ENCODE data around the gene PSMG3.

Gene PSMG3

GRCh38 chr7:1569833-1570632 lies at the start of gene PSMG3:
PSMG3 (minus strand) TSS chr7:1570032; CDS start chr7:1569339, 693 bp downstream.
- DNase-seq, result peak; percentile 98

GRCh38 chr7:1618475-1618874 lies 48.6 kb upstream of the PSMG3 start:
- no peak for DNase-seq

- DNase-seq, result no peak
Measured at GRCh38 chr7:1617957-1618356, 48.1 kb upstream of the PSMG3 start.

- no peak for DNase-seq
Measured at GRCh38 chr7:1616741-1617140, 46.9 kb upstream of the PSMG3 start.

- peak; percentile 97 for DNase-seq
Measured at GRCh38 chr7:1611708-1612241, 41.9 kb upstream of the PSMG3 start.

GRCh38 chr7:1610678-1611302 lies 41.0 kb upstream of the PSMG3 start:
- DNase-seq, result no peak

- DNase-seq, result no peak
Measured at GRCh38 chr7:1610013-1610677, 40.3 kb upstream of the PSMG3 start.

GRCh38 chr7:1609023-1609422 lies 39.2 kb upstream of the PSMG3 start:
- DNase-seq, result no peak

GRCh38 chr7:1608318-1608717 lies 38.5 kb upstream of the PSMG3 start:
- DNase-seq, result no peak

- DNase-seq, result no peak
Measured at GRCh38 chr7:1607696-1608095, 37.9 kb upstream of the PSMG3 start.

GRCh38 chr7:1607001-1607400 lies 37.2 kb upstream of the PSMG3 start:
- DNase-seq, result no peak

- DNase-seq, result no peak
Measured at GRCh38 chr7:1604383-1604782, 34.6 kb upstream of the PSMG3 start.

- no peak for DNase-seq
Measured at GRCh38 chr7:1603346-1604225, 33.8 kb upstream of the PSMG3 start.

GRCh38 chr7:1602386-1602785 lies 32.6 kb upstream of the PSMG3 start:
- no peak for DNase-seq

GRCh38 chr7:1601956-1602355 lies 32.1 kb upstream of the PSMG3 start:
- no peak for DNase-seq

GRCh38 chr7:1599640-1600395 lies 30.0 kb upstream of the PSMG3 start:
- DNase-seq, result no peak

- no peak for DNase-seq
Measured at GRCh38 chr7:1598961-1599639, 29.3 kb upstream of the PSMG3 start.

- DNase-seq, result no peak
Measured at GRCh38 chr7:1598286-1598685, 28.5 kb upstream of the PSMG3 start.

- no peak for DNase-seq
Measured at GRCh38 chr7:1597791-1598190, 28.0 kb upstream of the PSMG3 start.

GRCh38 chr7:1597066-1597760 lies 27.4 kb upstream of the PSMG3 start:
- no peak for DNase-seq
